ENCODE measurements around the gene NT5C3A. TPM values are rescaled to one million over a fixed set of nuclear protein-coding genes. Genes with fewer than 3 reads are reported as not detected.

Gene NT5C3A
- total RNA-seq, 1 experiment from 2014 or later: 43.4 TPM

- DNase-seq (ENCODE audit: low read depth): no peak
These were observed 13.4 kb upstream of the NT5C3A start for GRCh38 chr7:33075818-33076518.

DNA sequence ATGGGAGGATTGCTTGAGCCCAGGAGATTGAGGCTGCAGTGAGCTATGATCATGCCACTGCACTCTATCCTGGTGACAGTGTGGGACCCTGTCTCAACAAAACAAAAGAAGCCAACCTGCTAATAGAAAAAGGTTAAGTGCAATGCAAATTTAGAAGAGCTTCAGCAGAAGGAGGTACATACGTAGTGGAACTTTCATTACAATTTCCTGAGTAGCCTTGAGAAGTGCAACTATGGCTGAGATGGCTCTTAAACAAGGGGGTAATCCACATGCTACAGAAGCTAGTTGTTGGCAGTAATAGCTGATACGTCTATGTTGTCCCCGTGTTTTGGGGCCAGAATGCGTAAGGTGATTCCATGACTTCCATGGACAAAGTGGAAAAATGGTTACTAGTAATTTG lies 10.7 kb upstream of the NT5C3A start:
- no peak for DNase-seq (ENCODE audit: low read depth)

DNA sequence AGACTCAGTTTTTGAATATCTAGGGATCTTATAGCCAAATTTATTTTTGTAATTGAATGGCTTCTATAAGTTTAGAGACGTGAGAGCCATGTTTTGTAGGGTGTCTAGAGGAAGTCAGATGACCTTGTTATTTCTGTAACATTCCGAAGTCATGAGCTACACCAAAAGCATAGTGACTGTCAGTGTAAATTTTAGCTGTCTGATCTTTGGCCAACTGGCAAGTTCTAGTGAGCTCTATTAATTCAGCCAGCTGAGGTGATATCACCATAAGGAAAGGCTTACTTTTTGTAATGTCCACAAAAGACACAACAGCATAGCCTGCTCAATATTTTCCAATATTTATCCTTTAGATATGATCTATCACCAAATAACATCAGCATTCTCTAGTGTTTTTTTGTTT lies 9.9 kb upstream of the NT5C3A start:
- DNase-seq (ENCODE audit: low read depth): peak; percentile 80

- no peak for DNase-seq (ENCODE audit: low read depth)
These were observed 8.3 kb upstream of the NT5C3A start for GRCh38 chr7:33070831-33071230.

GRCh38 chr7:33070277-33070676 lies 7.7 kb upstream of the NT5C3A start:
- no peak for DNase-seq (ENCODE audit: low read depth)

GRCh38 chr7:33067921-33068320 lies 5.3 kb upstream of the NT5C3A start:
- no peak for DNase-seq (ENCODE audit: low read depth)

- DNase-seq (ENCODE audit: low read depth): no peak
These were observed 4.2 kb upstream of the NT5C3A start for GRCh38 chr7:33066771-33067170.

DNA sequence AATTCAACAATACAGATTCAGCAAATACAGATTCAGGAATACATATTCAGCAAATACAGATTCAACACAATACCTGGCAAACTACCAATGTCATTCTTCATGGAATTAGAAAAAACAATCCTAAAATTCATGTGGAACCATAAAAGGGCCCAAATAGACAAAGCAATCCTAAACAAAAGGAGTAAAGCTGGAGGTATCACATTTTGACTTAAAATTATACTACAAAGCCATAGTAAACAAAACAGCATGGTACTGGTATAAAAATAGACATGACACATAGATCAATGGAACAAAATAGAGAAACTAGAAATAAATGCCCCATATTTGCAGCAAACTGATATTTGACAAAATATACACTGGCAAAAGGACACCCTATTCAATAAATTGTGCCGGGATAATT lies 3.4 kb upstream of the NT5C3A start:
- DNase-seq (ENCODE audit: low read depth): no peak

DNA sequence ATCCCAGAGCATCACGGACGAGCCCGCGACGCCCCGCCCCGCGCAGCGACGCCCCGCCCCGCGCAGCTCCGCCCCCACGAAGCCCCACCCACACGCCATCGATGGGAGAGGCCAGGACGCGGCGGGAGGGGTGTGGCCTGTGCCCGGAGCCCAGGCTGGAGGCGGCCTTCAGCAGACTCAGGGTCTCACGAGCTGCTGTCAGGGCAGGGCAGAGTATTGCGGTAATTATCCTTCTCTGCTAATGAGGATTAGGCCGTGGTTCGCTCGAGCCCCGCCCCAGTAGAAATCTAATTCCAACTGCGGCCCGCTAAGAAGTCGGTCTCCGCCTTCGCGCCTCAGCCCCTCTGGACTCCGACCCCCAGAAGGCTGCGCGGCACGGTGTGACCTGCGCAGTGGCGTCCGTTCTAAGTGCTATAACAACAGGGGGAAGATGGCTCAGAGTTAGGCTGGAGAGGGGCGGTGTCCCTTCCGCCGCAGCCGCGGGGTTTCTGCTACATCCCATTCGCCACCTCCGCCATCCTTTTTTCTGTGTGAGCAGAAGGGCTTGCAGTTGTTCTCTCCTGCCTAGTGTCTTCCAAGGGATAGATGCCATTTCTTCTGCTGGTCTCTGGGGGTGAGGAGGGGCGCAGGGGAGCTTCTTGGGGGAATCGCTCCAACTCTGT lies 337 bp upstream of the NT5C3A start:
- DNase-seq (ENCODE audit: low read depth): peak; percentile 96

GRCh38 chr7:33061282-33061937 lies 1.2 kb downstream of the NT5C3A start:
- DNase-seq (ENCODE audit: low read depth): no peak

- DNase-seq (ENCODE audit: low read depth): no peak
These were observed 2.9 kb downstream of the NT5C3A start for GRCh38 chr7:33059635-33060034.

DNA sequence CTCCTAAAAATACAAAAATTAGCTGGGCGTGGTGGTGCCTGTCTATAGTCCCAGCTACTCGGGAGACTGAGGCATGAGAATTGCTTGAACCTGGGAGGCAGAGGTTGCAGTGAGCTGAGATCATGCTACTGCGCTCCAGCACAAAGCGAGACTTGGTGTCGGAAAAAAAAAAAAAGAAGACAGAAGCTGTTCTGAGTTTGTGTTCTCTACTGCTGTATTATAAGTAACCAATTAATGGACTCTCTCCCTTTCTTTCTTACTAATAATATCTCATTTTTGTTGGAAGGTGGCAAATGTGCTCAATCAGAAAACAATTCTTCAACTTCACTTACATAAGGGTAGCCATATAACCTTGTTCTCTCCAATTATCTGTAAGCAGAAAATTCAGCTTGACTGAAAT lies 7.4 kb downstream of the NT5C3A start:
- no peak for DNase-seq (ENCODE audit: low read depth)

GRCh38 chr7:33054261-33054964 lies 8.2 kb downstream of the NT5C3A start:
- peak; percentile 30 for DNase-seq (ENCODE audit: low read depth)

DNA sequence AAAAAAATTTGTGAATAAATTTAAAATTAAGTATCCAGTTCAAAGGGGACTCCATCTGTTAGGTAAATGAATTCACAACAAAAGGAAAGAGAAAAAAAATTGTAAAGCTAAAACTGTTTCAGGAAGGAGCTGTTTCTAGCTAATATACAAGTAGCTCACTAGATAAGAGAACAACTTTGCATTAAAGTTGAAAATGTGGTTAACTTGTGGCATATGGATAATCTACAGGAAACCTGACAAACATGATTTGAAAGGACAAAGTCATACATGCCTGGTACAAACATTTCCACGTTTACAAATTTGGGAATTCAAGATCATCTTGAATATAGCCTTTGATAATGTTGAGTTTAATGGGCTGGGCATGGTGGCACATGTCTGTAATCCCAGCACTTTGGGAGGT lies 8.9 kb downstream of the NT5C3A start:
- DNase-seq (ENCODE audit: low read depth): no peak

GRCh38 chr7:33050535-33051318 lies 11.8 kb downstream of the NT5C3A start:
- peak; percentile 55 for DNase-seq (ENCODE audit: low read depth)

DNA sequence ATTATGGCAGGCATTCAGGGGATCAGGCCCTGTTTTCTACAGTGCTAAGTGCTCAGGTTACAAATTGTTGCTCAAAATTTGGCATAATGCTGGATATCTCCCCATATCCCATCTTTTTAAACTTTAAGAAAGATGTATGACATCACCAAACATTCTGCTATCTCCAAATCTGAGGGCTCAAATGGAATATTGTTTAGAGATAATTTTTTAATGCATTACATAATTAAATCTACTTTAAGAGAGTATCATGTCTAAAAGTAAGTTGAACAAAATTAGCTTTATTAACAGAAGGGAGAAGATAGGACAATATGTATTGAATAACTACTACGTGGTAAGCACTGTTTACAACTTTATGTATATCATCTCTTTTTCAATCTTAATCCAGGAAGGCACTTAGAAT lies 13.9 kb downstream of the NT5C3A start:
- no peak for DNase-seq (ENCODE audit: low read depth)

- no peak for DNase-seq (ENCODE audit: low read depth)
These were observed 14.3 kb downstream of the NT5C3A start for GRCh38 chr7:33048257-33048656.

GRCh38 chr7:33044986-33045385 lies 17.6 kb downstream of the NT5C3A start:
- DNase-seq (ENCODE audit: low read depth): no peak

DNA sequence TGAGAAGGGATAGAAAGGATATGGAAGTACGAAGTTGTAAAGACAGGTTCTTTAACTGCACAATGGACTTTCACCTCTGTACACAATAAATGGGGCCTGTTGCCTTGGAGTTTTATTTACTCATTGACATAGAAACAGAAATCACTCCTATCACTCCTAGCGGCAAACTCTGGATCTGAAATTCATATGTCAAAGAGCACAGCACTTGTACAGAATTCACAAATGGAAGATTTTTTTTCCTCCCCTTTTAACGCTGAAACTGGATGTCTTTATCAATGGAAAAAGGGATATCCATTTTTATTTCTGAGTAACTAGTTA lies 18.2 kb downstream of the NT5C3A start:
- DNase-seq (ENCODE audit: low read depth): no peak

DNA sequence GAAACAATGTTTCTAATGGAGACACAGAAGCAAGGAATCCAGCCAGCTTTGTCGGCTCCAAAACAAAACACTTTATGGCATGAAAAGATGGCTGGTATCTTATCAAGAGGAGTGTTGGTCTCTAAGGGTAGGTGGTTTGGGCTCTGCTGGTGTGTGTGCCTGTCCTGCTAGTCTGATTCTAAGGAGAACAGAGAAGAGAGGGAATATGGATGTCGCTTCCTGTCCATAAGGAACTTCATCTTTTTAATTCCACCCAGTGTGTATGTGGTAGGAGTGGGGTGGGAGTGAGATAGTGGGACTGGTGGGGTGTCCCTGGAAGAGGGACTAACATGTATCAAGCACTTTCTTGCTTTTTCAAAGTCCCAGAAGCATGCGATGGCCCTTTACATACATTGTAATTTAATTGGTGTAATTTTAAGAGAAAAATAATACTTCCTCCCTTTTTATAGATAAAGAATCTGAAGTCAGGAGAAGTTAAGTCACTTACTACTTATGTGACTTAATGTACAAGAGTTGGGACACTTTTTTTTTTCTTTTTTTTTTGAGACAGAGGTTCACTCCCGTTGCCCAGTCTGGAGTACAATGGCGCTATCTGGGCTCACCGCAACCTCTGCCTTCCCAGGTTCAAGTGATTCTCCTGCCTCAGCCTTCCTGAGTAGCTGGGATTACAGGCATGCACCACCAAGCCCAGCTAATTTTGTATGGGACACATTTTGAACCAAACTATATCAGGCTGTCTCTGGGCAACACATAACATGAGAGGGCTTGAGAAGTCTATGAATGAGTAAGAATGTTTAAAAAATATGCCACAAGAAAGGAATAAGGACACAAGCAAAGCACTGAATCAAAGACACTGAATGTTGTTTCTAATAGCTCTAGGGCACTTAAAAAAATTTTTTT lies 18.8 kb downstream of the NT5C3A start:
- no peak for DNase-seq (ENCODE audit: low read depth)
